Measurements from ENCODE around the gene CDYL2. TPM values are rescaled to one million over a fixed set of nuclear protein-coding genes. Genes with fewer than 3 reads are reported as not detected.

Gene CDYL2
- total RNA-seq, 4 donors from 2014 or later, result 0.83 to 6.5 (median 3.6) TPM

DNA sequence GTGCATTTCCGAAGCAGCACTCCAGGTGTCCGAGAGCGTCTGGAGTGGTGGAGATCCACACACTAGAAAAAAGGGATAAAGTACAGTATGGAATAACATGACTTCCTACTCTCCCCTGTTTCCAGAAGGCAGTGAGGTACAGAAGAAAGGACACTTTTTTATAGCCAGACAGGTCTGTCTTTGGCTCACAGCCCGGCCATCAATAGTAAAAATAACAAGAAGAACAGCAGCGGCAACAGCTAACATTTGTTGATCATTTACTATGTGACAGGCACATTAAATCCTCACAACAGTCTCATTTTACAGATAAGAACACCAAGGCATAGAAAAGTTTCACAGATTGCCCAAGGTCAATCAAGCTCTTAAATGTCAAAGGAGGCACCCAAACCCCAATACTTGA is 247.4 kb downstream of the CDYL2 start:
- no peak overlapping the region for H3K27ac ChIP-seq (replicated peaks in 1 of 4)
- DNase-seq (ENCODE audit: extremely low spot score), result no peak
- H3K36me3 ChIP-seq, result no peaks in the 10 kb centered on the region
- H3K4me3 ChIP-seq, result no peak overlapping the region
- TF ChIP-seq POLR2A (IDR thresholded peaks at IDR 0.05; ENCODE audit: low read depth) (no peak), POLR2AphosphoS5 (IDR thresholded peaks at IDR 0.05) (no peak), EP300 (IDR thresholded peaks at IDR 0.05) (no peak)
- TF ChIP-seq, protein P1, sequence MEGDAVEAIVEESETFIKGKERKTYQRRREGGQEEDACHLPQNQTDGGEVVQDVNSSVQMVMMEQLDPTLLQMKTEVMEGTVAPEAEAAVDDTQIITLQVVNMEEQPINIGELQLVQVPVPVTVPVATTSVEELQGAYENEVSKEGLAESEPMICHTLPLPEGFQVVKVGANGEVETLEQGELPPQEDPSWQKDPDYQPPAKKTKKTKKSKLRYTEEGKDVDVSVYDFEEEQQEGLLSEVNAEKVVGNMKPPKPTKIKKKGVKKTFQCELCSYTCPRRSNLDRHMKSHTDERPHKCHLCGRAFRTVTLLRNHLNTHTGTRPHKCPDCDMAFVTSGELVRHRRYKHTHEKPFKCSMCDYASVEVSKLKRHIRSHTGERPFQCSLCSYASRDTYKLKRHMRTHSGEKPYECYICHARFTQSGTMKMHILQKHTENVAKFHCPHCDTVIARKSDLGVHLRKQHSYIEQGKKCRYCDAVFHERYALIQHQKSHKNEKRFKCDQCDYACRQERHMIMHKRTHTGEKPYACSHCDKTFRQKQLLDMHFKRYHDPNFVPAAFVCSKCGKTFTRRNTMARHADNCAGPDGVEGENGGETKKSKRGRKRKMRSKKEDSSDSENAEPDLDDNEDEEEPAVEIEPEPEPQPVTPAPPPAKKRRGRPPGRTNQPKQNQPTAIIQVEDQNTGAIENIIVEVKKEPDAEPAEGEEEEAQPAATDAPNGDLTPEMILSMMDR (IDR thresholded peaks at IDR 0.05), result no peak
- no peaks in the 10 kb centered on the region for H3K9me3 ChIP-seq
- H3K4me1 ChIP-seq, result no peaks in the 10 kb centered on the region
- 91% methylated on average over 5 of the region's 5 CpGs for WGBS
- intact Hi-C loops (cut with DNase I), result no loop called here
- peaks cover 0 to 33% (median 0%) of the 10 kb centered on the region in 4 donors for H3K27me3 ChIP-seq

DNA sequence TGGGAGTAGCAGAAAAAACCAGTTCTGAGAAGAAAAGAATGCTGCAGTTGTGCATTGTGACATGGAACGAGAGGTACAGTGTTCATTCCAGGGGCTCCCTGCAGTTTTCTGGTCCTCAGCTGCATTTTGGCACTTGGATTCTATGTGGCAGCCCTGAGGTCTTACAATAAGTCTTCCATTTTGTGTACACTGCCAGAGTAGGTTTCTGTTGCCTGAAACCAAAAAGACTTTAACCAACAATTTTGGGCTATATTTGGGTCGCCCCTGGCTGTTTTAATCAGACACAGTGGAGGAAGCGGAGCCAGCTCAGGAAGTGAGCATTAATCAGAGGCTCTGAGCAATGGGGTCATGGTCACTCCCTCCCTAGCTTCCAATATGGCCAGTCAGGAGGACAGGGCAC is 247.9 kb downstream of the CDYL2 start:
- no peaks in the 10 kb centered on the region for H3K4me1 ChIP-seq
- TF ChIP-seq EP300 (IDR thresholded peaks at IDR 0.05) (no peak), POLR2A (IDR thresholded peaks at IDR 0.05; ENCODE audit: low read depth) (no peak), POLR2AphosphoS5 (IDR thresholded peaks at IDR 0.05) (no peak)
- TF ChIP-seq, protein P1 (IDR thresholded peaks at IDR 0.05), result no peak
- H3K4me3 ChIP-seq, result no peak overlapping the region
- H3K27ac ChIP-seq (replicated peaks in 1 of 4), result no peak overlapping the region
- WGBS, result 71% methylated on average over 2 of the region's 3 CpGs
- intact Hi-C loops (cut with DNase I), result no loop called here
- H3K36me3 ChIP-seq, result no peaks in the 10 kb centered on the region
- DNase-seq (ENCODE audit: extremely low spot score), result no peak
- peaks cover 0 to 38% (median 0%) of the 10 kb centered on the region in 4 donors for H3K27me3 ChIP-seq
- H3K9me3 ChIP-seq, result no peaks in the 10 kb centered on the region

DNA sequence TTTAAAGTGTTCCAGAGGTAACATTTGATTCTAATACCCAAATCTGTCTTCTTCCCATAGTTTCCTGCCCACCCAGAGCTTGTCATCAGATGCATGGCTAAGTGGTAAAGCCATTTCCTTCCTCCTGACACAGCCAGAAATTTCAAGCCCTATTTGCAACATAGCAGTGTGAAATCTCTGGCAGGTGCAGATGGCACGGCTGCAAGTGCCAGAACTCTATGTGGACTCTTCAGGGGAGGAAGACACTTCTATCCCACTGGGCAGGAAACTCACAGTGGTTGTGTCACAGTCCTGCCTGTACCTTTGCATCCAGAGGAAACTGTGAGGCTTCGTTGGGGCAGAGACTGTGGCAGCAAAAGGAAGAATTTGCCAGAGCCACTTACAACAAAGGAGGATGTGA is 250.4 kb downstream of the CDYL2 start:
- intact Hi-C loops (cut with DNase I), result no loop called here
- WGBS, result 33% methylated on average over 2 of the region's 2 CpGs
- H3K9me3 ChIP-seq, result no peaks in the 10 kb centered on the region
- H3K27me3 ChIP-seq, result peaks cover 0 to 41% (median 0%) of the 10 kb centered on the region in 4 donors
- no peak overlapping the region for H3K27ac ChIP-seq (replicated peaks in 1 of 4)
- TF ChIP-seq EP300 (IDR thresholded peaks at IDR 0.05), result no peak
- H3K4me3 ChIP-seq, result no peak overlapping the region
- DNase-seq (ENCODE audit: extremely low spot score), result no peak
- no peaks in the 10 kb centered on the region for H3K4me1 ChIP-seq
- no peaks in the 10 kb centered on the region for H3K36me3 ChIP-seq

DNA sequence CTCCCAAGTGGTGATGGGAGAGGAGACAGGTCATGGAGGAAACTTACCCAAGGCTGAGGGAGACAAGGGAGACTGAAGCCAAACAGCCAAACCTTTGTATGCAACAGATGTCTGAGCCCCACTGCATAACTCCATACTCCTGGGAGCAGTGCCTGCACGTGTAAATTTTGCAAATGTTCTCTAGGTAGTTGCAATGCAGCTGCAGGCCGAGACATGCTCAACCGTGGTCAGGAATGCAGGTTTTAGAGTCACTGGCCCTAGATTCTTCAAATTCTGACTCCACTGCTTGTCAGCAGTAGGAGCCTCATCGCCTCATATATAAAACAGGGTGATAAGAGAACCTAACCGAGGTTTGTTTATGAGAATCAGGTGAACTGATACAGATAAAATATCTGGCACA is 252.1 kb downstream of the CDYL2 start:
- H3K27ac ChIP-seq (replicated peaks in 1 of 4), result no peak overlapping the region
- H3K4me3 ChIP-seq, result no peak overlapping the region
- H3K4me1 ChIP-seq, result no peaks in the 10 kb centered on the region
- H3K36me3 ChIP-seq, result no peaks in the 10 kb centered on the region
- intact Hi-C loops (cut with DNase I), result no loop called here
- no peak for DNase-seq (ENCODE audit: extremely low spot score)
- 57% methylated on average over 5 of the region's 5 CpGs for WGBS
- H3K9me3 ChIP-seq, result no peaks in the 10 kb centered on the region
- H3K27me3 ChIP-seq, result peaks cover 0 to 41% (median 0%) of the 10 kb centered on the region in 4 donors
- TF ChIP-seq, protein P1 (IDR thresholded peaks at IDR 0.05), result no peak
- TF ChIP-seq EP300 (IDR thresholded peaks at IDR 0.05) (no peak), POLR2A (IDR thresholded peaks at IDR 0.05; ENCODE audit: low read depth) (no peak), POLR2AphosphoS5 (IDR thresholded peaks at IDR 0.05) (no peak)

Other genes starting within 250 kb of the CDYL2 start
- gene CMC2, start 202.3 kb upstream of the CDYL2 start, total RNA-seq, result 10 to 100 TPM; 29.7 to 78.1 (median 41.9) TPM
- 1 to 10 TPM; 5.8 to 9.6 (median 6.6) TPM for gene CENPN, start 202.6 kb upstream of the CDYL2 start, total RNA-seq
- 10 to 100 TPM; 26.6 to 34.0 (median 30.4) TPM for gene ATMIN, start 231.2 kb upstream of the CDYL2 start, total RNA-seq